ENCODE data around the gene OXSM. TPM values are rescaled to one million over a fixed set of nuclear protein-coding genes. Genes with fewer than 3 reads are reported as not detected.

The OXSM gene
- total RNA-seq, 1 experiment from 2014 or later, result 17.7 TPM

DNA sequence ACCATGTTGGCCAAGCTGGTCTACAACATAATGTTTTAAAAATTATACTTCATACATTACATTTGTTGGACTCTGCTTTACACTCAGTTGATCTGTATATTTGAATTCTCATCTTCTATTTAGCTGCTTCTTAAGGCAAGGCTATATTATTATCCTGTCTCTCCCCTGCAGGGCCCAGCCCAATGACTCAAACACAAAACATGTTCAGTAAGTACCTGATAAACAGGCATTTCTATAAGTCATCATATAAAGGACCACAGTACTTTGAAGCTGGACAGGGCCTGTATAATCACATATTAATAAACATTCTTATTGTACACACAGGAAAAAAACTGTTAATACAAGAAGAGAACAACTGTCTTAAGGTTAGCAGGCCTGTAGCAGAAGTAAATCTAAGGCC is 42.9 kb upstream of the OXSM start:
- RAD21 ChIA-PET (ENCODE audit: low non-redundant PET in 1 of 2, low total read pairs in 2 of 2, uncharacterized antibody in 2 of 2, unreplicated experiment in 2 of 2), result no interaction called here
- Histone ChIP-seq H3K9me3 (ENCODE audit: control insufficient read depth in 1 of 2, insufficient read depth in 1 of 2, low read depth in 1 of 2, low read length in 2 of 2) (no peaks in the 10 kb centered on the region), H4K20me1 (ENCODE audit: insufficient read depth) (no peaks in the 10 kb centered on the region), H3K9ac (ENCODE audit: low read length) (no peak overlapping the region), H3K9me2 (ENCODE audit: insufficient read depth) (no peaks in the 10 kb centered on the region), H3K27me3 (ENCODE audit: insufficient read depth, low read length) (no peaks in the 10 kb centered on the region), H3K27ac (ENCODE audit: low read depth, low read length) (no peak overlapping the region), H3K4me3 (replicated peaks in 1 of 2; ENCODE audit: low read depth in 1 of 2, low read length in 2 of 2) (no peak overlapping the region), H2AFZ (ENCODE audit: low read depth, low read length, poor library complexity, severe bottlenecking) (no peak overlapping the region), H3K36me3 (ENCODE audit: control insufficient read depth in 1 of 2, insufficient read depth in 2 of 2, low read length in 2 of 2) (peaks cover 11 to 23% of the 10 kb centered on the region in 2 experiments; a peak in 3 of 4 replicates), H3K79me2 (ENCODE audit: insufficient read depth, low read length) (no peaks in the 10 kb centered on the region; the same call in 1 of the 2 replicates), H3K4me1 (ENCODE audit: control insufficient read depth in 1 of 2, insufficient read depth in 2 of 2, low read length in 2 of 2) (peaks cover 0 to 12% of the 10 kb centered on the region in 2 experiments; a peak in 2 of 4 replicates), H3K4me2 (ENCODE audit: low read length) (peak overlapping the region; percentile 25; the same call in 1 of the 2 replicates)
- BruUV-seq (replicated peaks), result no TSS peak
- intact Hi-C loops (cut with micrococcal nuclease), result no loop called here
- ATAC-seq, result peak; percentile 32; the same call in 1 of the 2 replicates
- CTCF ChIA-PET, result no interaction called here
- no peak for DNase-seq (ENCODE audit: low read depth, low spot score)
- TF ChIP-seq POLR2AphosphoS5 (IDR thresholded peaks at IDR 0.05; ENCODE audit: low read depth, low read length) (no peak), EZH2phosphoT487 (IDR thresholded peaks at IDR 0.05; ENCODE audit: borderline replicate concordance) (no peak), POLR2A (IDR thresholded peaks at IDR 0.05; ENCODE audit: borderline replicate concordance, extremely low read depth, insufficient read depth, insufficient read length) (no peak), YY1 (IDR thresholded peaks at IDR 0.05; ENCODE audit: extremely low read depth, insufficient replicate concordance, low read depth, low read length) (no peak), ZNF274 (IDR thresholded peaks at IDR 0.05; ENCODE audit: low read depth, low read length) (no peak), TCF7L2 (IDR thresholded peaks at IDR 0.05; ENCODE audit: borderline replicate concordance, extremely low read depth, insufficient read depth, insufficient read length) (no peak), REST (IDR thresholded peaks at IDR 0.05; ENCODE audit: low read depth) (no peak), SP1 (IDR thresholded peaks at IDR 0.05; ENCODE audit: low read depth) (no peak), CBX3 (IDR thresholded peaks at IDR 0.05; ENCODE audit: low read depth) (no peak), SIN3A (IDR thresholded peaks at IDR 0.05; ENCODE audit: low read depth) (no peak)
- TF ChIP-seq, protein P1, sequence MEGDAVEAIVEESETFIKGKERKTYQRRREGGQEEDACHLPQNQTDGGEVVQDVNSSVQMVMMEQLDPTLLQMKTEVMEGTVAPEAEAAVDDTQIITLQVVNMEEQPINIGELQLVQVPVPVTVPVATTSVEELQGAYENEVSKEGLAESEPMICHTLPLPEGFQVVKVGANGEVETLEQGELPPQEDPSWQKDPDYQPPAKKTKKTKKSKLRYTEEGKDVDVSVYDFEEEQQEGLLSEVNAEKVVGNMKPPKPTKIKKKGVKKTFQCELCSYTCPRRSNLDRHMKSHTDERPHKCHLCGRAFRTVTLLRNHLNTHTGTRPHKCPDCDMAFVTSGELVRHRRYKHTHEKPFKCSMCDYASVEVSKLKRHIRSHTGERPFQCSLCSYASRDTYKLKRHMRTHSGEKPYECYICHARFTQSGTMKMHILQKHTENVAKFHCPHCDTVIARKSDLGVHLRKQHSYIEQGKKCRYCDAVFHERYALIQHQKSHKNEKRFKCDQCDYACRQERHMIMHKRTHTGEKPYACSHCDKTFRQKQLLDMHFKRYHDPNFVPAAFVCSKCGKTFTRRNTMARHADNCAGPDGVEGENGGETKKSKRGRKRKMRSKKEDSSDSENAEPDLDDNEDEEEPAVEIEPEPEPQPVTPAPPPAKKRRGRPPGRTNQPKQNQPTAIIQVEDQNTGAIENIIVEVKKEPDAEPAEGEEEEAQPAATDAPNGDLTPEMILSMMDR (IDR thresholded peaks at IDR 0.05 in 2 of 3, conservative IDR thresholded peaks at IDR 0.05 in 1 of 3; ENCODE audit: borderline replicate concordance in 1 of 3, insufficient read depth in 1 of 3, low read depth in 2 of 3, low read length in 2 of 3), result no peak
- POLR2A ChIA-PET, result no interaction called here
